H1 (cell line): ENCODE data around the gene GLOD4. TPM values are rescaled to one million over a fixed set of nuclear protein-coding genes. Genes with fewer than 3 reads are reported as not detected.

Experiments
- CTCF ChIA-PET: fragments of 300-600 bp; sonication (Branson Sonifier 250); formaldehyde crosslinking; loops from one replicate; lab custom pipeline; 2021; ENCODE audit not compliant: partially characterized antibody; lab: Charles Lee
- POLR2A ChIA-PET: fragments of 300-600 bp; sonication (Branson Sonifier 250); formaldehyde crosslinking; loops from one replicate; lab custom pipeline; 2021; ENCODE audit warnings: inconsistent platforms; ENCODE audit not compliant: partially characterized antibody; lab: Charles Lee
- DNase-seq, 2 experiments: peaks; one replicate each; pipeline versions ENCODE4 v3.0.0 to v3.0.0-alpha.2; 2010 to 2022; ENCODE audit warnings: low spot score in 2 of 2, low read depth in 1 of 2, mixed read lengths in 1 of 2
- FAIRE-seq: peaks from 2 replicates; lab custom pipeline; 2011; peaks lifted over from hg19 to GRCh38; lab: Jason Lieb, UNC
- H2AFZ ChIP-seq: 2 replicates; pipeline ENCODE4 v1.8.1; 2012; ENCODE audit warnings: low read length, inconsistent platforms
- H2AK5ac ChIP-seq: 2 replicates; pipeline ENCODE4 v1.6.1; 2013; ENCODE audit warnings: low read depth, low read length
- H2BK120ac ChIP-seq: replicated peaks from 2 replicates; pipeline ENCODE3; 2013; ENCODE audit warnings: low read depth, low read length, inconsistent platforms
- H2BK12ac ChIP-seq: 2 replicates; pipeline ENCODE4 v1.6.1; 2013; ENCODE audit warnings: low read depth, low read length
- H2BK15ac ChIP-seq: 2 replicates; pipeline ENCODE4 v1.6.1; 2013; ENCODE audit warnings: low read length
- H2BK20ac ChIP-seq: 2 replicates; pipeline ENCODE4 v1.6.1; 2013; ENCODE audit warnings: low read length
- H2BK5ac ChIP-seq: 2 replicates; pipeline ENCODE4 v1.6.1; 2013; ENCODE audit warnings: low read depth, low read length
- H3K14ac ChIP-seq: 2 replicates; pipeline ENCODE4 v1.6.1; 2013; ENCODE audit warnings: inconsistent platforms; ENCODE audit not compliant: insufficient read length
- H3K18ac ChIP-seq: 2 replicates; pipeline ENCODE4 v1.6.1; 2013; ENCODE audit warnings: low read length; ENCODE audit errors: extremely low read depth
- H3K23ac ChIP-seq: 2 replicates; pipeline ENCODE4 v1.6.1; 2013; ENCODE audit warnings: inconsistent platforms; ENCODE audit not compliant: insufficient read length
- H3K23me2 ChIP-seq: 2 replicates; pipeline ENCODE4 v1.6.1; 2013; ENCODE audit warnings: low read depth, low read length
- H3K27ac ChIP-seq: 2 replicates; pipeline ENCODE4 v1.6.1; 2011; ENCODE audit warnings: low read depth, low read length, inconsistent platforms
- H3K27me3 ChIP-seq, 4 experiments: replicated peaks in 1 of 4; 1 replicate in 1 of 4; 2 replicates in 3 of 4; pipeline versions ENCODE4 v1.6.1 to v1.8.1; 2011 to 2013; ENCODE audit warnings: low read length in 3 of 4, mild to moderate bottlenecking in 3 of 4, inconsistent platforms in 2 of 4, mixed read lengths in 2 of 4, moderate library complexity in 1 of 4; ENCODE audit not compliant: control insufficient read depth in 3 of 4, insufficient read depth in 3 of 4; ENCODE audit errors: extremely low read depth in 1 of 4
- H3K36me3 ChIP-seq, 4 experiments: 2 replicates each; pipeline versions ENCODE4 v1.6.1 to v1.8.1; 2011 to 2013; ENCODE audit warnings: mild to moderate bottlenecking in 4 of 4, low read length in 3 of 4, moderate library complexity in 2 of 4, control low read depth in 1 of 4, inconsistent platforms in 1 of 4; ENCODE audit not compliant: insufficient read depth in 4 of 4, control insufficient read depth in 2 of 4
- H3K4ac ChIP-seq: replicated peaks from 2 replicates; pipeline ENCODE3; 2013; ENCODE audit warnings: low read length, low read depth, mixed read lengths, inconsistent platforms; ENCODE audit not compliant: insufficient read length
- H3K4me1 ChIP-seq, 4 experiments: replicated peaks in 1 of 4; 1 replicate in 1 of 4; 2 replicates in 3 of 4; pipeline versions ENCODE4 v1.6.1 to v1.8.1; 2011 to 2013; ENCODE audit warnings: low read length in 3 of 4, inconsistent platforms in 2 of 4, mixed read lengths in 1 of 4; ENCODE audit not compliant: insufficient read depth in 4 of 4, control insufficient read depth in 3 of 4
- H3K4me2 ChIP-seq, 2 experiments: 2 replicates each; pipeline versions ENCODE4 v1.6.1 to v1.8.1; 2011 to 2013; ENCODE audit warnings: low read depth in 2 of 2, low read length in 2 of 2, control low read depth in 1 of 2, inconsistent platforms in 1 of 2, mild to moderate bottlenecking in 1 of 2; ENCODE audit not compliant: insufficient read depth in 1 of 2
- H3K4me3 ChIP-seq, 4 experiments: fragments of 200-600, 300-600 bp in 1 of 4; sonication (generic), shearing (Covaris generic), sonication (Bioruptor Twin) in 1 of 4; 2 replicates each; pipeline versions ENCODE4 v1.5.1 to v1.8.1; 2011 to 2016; ENCODE audit warnings: low read length in 4 of 4, low read depth in 3 of 4, control low read depth in 2 of 4, inconsistent platforms in 2 of 4, mild to moderate bottlenecking in 2 of 4, mixed read lengths in 1 of 4, moderate library complexity in 1 of 4; ENCODE audit not compliant: insufficient read depth in 2 of 4; ENCODE audit errors: extremely low read depth in 1 of 4
- H3K56ac ChIP-seq: replicated peaks from 2 replicates; pipeline ENCODE3; 2013; ENCODE audit warnings: low read depth, mild to moderate bottlenecking, mixed read lengths, low read length, inconsistent platforms; ENCODE audit not compliant: insufficient read length
- H3K79me1 ChIP-seq: 2 replicates; pipeline ENCODE4 v1.6.1; 2013; ENCODE audit warnings: low read depth, low read length, control low read depth
- H3K79me2 ChIP-seq, 2 experiments: 2 replicates each; pipeline versions ENCODE4 v1.6.1 to v1.8.1; 2012 to 2013; ENCODE audit warnings: low read length in 2 of 2, mild to moderate bottlenecking in 2 of 2, inconsistent platforms in 1 of 2; ENCODE audit not compliant: insufficient read depth in 2 of 2, control insufficient read depth in 1 of 2
- H3K9ac ChIP-seq, 4 experiments: replicated peaks in 1 of 4; 1 replicate in 1 of 4; 2 replicates in 3 of 4; pipeline versions ENCODE4 v1.6.1 to v1.8.1; 2011 to 2013; ENCODE audit warnings: low read depth in 3 of 4, low read length in 3 of 4, control low read depth in 2 of 4, mild to moderate bottlenecking in 2 of 4, moderate library complexity in 2 of 4, inconsistent platforms in 1 of 4; ENCODE audit errors: extremely low read depth in 1 of 4
- H3K9me3 ChIP-seq, 2 experiments: 2 replicates each; pipeline versions ENCODE4 v1.6.1 to v1.8.1; 2012 to 2013; ENCODE audit warnings: mild to moderate bottlenecking in 2 of 2, moderate library complexity in 2 of 2, control low read depth in 1 of 2, inconsistent platforms in 1 of 2, low read depth in 1 of 2, low read length in 1 of 2, mixed read lengths in 1 of 2; ENCODE audit not compliant: insufficient read depth in 2 of 2
- H4K20me1 ChIP-seq, 2 experiments: replicated peaks in 1 of 2; 2 replicates each; pipeline versions ENCODE3 to v1.8.1; 2011 to 2013; ENCODE audit warnings: inconsistent platforms in 2 of 2, low read length in 2 of 2, mild to moderate bottlenecking in 1 of 2; ENCODE audit not compliant: insufficient read depth in 2 of 2, control insufficient read depth in 1 of 2
- H4K5ac ChIP-seq: 2 replicates; pipeline ENCODE4 v1.6.1; 2013; ENCODE audit warnings: low read length, low read depth, mixed read lengths, inconsistent platforms; ENCODE audit not compliant: insufficient read length
- H4K8ac ChIP-seq: 2 replicates; pipeline ENCODE4 v1.8.0; 2013; ENCODE audit warnings: mild to moderate bottlenecking, moderate library complexity, low read length, inconsistent platforms; ENCODE audit not compliant: insufficient read depth; ENCODE audit errors: extremely low read depth
- H4K91ac ChIP-seq: replicated peaks from 2 replicates; pipeline ENCODE3; 2013; ENCODE audit warnings: low read length, mixed read lengths, inconsistent platforms; ENCODE audit not compliant: insufficient read length
- BCL11A ChIP-seq, 2 experiments: IDR thresholded peaks; one replicate each; pipeline ENCODE4 v1.6.1; 2011; ENCODE audit warnings: low read depth in 2 of 2, low read length in 2 of 2, mild to moderate bottlenecking in 2 of 2
- POLR2A ChIP-seq, 2 experiments: IDR thresholded peaks; 1 replicate in 1 of 2; 2 replicates in 1 of 2; pipeline ENCODE4 v1.6.1; 2011; ENCODE audit warnings: low read depth in 2 of 2, low read length in 2 of 2, mild to moderate bottlenecking in 2 of 2; ENCODE audit errors: control extremely low read depth in 1 of 2
- TBP ChIP-seq: IDR thresholded peaks from 2 replicates; pipeline ENCODE4 v1.6.1; 2011; ENCODE audit warnings: low read depth, low read length, improper control_type of control experiment
- WGBS, 2 experiments: shearing (Covaris generic) in 1 of 2; methylation state at CpG; one replicate each; pipeline versions ENCODE4 v1.1.6 to v1.1.7; 2013 to 2015; ENCODE audit warnings: low lambda C conversion rate in 2 of 2, mixed read lengths in 2 of 2, inconsistent platforms in 1 of 2, low coverage in 1 of 2, missing lambda C conversion rate in 1 of 2; ENCODE audit not compliant: insufficient replicate concordance in 2 of 2, insufficient coverage in 1 of 2, insufficient read length in 1 of 2; ENCODE audit errors: extremely low coverage in 1 of 2, missing lambda C conversion rate in 1 of 2; 5-methylcytosine and 5-hydroxymethylcytosine counted together
- polyA plus RNA-seq, 7 experiments: library from polyadenylated mRNA; depleted of rRNA in 3 of 7; stranded (reverse) in 5 of 7; unstranded in 2 of 7; fragments of >200 nt in 5 of 7; fragments of 200-250 nt in 2 of 7; gene quantifications; 1 replicate in 5 of 7; 2 replicates in 1 of 7; 4 replicates in 1 of 7; pipeline versions ENCODE4 v1.2.1 to v1.2.3, GENCODE V29; 2011 to 2013; ENCODE audit warnings: missing spikeins in 2 of 7, mixed read lengths in 2 of 7
- total RNA-seq: library from RNA; stranded (reverse); fragmentation: NEBNext Ultra II Directional; extraction: Animal tissue kit (Norgen Biotek cat#: 25700); gene quantifications from 2 replicates; pipeline ENCODE4 v1.2.1, GENCODE V29; 2021

GLOD4 gene
- total and polyA plus RNA-seq, 2 of the 8 experiments (the other 6 are each of a cell fraction or from before 2014, with no cell fraction given) = 36.8 to 81.3 TPM

DNA sequence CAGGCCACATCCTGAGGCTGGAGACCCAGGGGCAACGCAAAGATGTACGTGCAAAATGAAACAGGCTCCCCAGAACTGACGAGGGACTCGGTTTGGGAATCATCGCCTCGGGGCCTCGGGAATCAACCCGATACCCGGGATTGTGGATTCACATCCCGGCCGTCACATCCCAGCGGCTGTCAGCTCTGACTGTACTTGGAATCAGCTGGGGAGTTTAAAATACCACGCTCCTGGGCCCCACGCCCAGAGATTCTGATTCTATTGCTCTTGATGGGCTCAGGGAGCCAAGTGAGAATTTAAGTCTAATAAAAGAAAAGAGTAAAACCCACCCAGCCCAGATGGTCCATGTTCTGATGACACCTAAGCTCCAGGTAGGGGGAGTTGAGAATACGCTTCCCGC is 42.3 kb upstream of the GLOD4 start:
- no peak overlapping the region for H3K4ac ChIP-seq
- H2AK5ac ChIP-seq = no peak overlapping the region
- H2BK12ac ChIP-seq = no peak overlapping the region
- no peak overlapping the region for H2BK20ac ChIP-seq
- peaks cover 0 to 6% of the 10 kb centered on the region in 2 experiments; a peak in 1 of 4 replicates for H3K79me2 ChIP-seq
- no peaks in the 10 kb centered on the region; a peak in 1 of 7 replicates for H3K4me1 ChIP-seq
- no peak overlapping the region for H4K5ac ChIP-seq
- no peak overlapping the region for H3K14ac ChIP-seq
- TF ChIP-seq BCL11A (IDR thresholded peaks at IDR 0.05; ENCODE audit: low read depth in 2 of 2, low read length in 2 of 2) (no peak), TBP (no peak), POLR2A (IDR thresholded peaks at IDR 0.05; ENCODE audit: control extremely low read depth in 1 of 2, low read depth in 2 of 2, low read length in 2 of 2) (no peak)
- H2BK5ac ChIP-seq = no peak overlapping the region
- peaks cover 2% of the 10 kb centered on the region in 2 experiments for H4K20me1 ChIP-seq
- no peak overlapping the region for H3K56ac ChIP-seq
- H3K23ac ChIP-seq = no peak overlapping the region
- DNase-seq = no peak
- H3K27ac ChIP-seq = no peak overlapping the region
- H4K8ac ChIP-seq = no peak overlapping the region
- H3K79me1 ChIP-seq = no peaks in the 10 kb centered on the region
- no peaks in the 10 kb centered on the region for H3K23me2 ChIP-seq
- no peak overlapping the region for H3K18ac ChIP-seq
- H3K9me3 ChIP-seq = no peaks in the 10 kb centered on the region
- 92% methylated on average over 16 of the region's 16 CpGs; no CpG with 5 or more reads in 1 of the 2 experiments for WGBS, 2 experiments
- no peak overlapping the region for H2BK120ac ChIP-seq
- CTCF ChIA-PET = interaction anchor here (0.6 to 1.6 kb wide), 3 partner anchors 92 to 156 kb away, joined by 3 to 4 read pairs (median 4); no protein-coding TSS in a partner anchor
- no peak overlapping the region for H3K4me2 ChIP-seq
- H4K91ac ChIP-seq = no peak overlapping the region
- no peak overlapping the region for H2AFZ ChIP-seq
- H3K4me3 ChIP-seq = no peak overlapping the region
- no peak overlapping the region for H3K9ac ChIP-seq
- no peak overlapping the region for H2BK15ac ChIP-seq
- no peak for FAIRE-seq
- peaks cover 5 to 18% (median 13%) of the 10 kb centered on the region in 4 experiments; a peak in 6 of 8 replicates for H3K36me3 ChIP-seq
- POLR2A ChIA-PET = interaction anchor here (1.3 kb wide), 1 partner anchor 155 kb away, joined by 4 read pairs; the partner anchor contains the start of gene NXN
- H3K27me3 ChIP-seq = no peaks in the 10 kb centered on the region
